ENCODE results near the gene HOXB9. TPM values are rescaled to one million over a fixed set of nuclear protein-coding genes. Genes with fewer than 3 reads are reported as not detected.

The HOXB9 gene
- total RNA-seq, 1 donor from 2014 or later, result not detected

- Histone ChIP-seq H3K27me3 (peaks cover 27% of the 10 kb centered on the region), H3K4me1 (peaks cover 9 to 21% of the 10 kb centered on the region in 2 donors), H3K9me3 (no peaks in the 10 kb centered on the region), H3K36me3 (no peaks in the 10 kb centered on the region), H3K27ac (no peak within 1 kb of the TSS), H3K4me3 (peak within 1 kb of the TSS; percentile 39 to 69)
- no peak for DNase-seq (ENCODE audit: low spot score in 2 of 2)
- TF ChIP-seq CTCF (IDR thresholded peaks at IDR 0.05), result no peak
- intact Hi-C loops (cut with DNase I), result no loop called here
Measured at GRCh38 chr17:48615047-48615962, 10.9 kb downstream of the HOXB9 start, which contains the start of gene HOXB8. Gene HOXB8 (minus strand): TSS chr17:48615292. CDS start chr17:48614704, 588 bp downstream.

- no peak for DNase-seq (ENCODE audit: low spot score in 2 of 2)
- H3K27ac ChIP-seq, result no peak overlapping the region
- peak overlapping the region; percentile 39 to 69 for H3K4me3 ChIP-seq
- no peaks in the 10 kb centered on the region for H3K36me3 ChIP-seq
- no peak for TF ChIP-seq CTCF (IDR thresholded peaks at IDR 0.05)
- H3K9me3 ChIP-seq, result no peaks in the 10 kb centered on the region
- H3K4me1 ChIP-seq, result peaks cover 12 to 29% of the 10 kb centered on the region in 2 donors
- intact Hi-C loops (cut with DNase I), result loop anchor here (1.0 to 5.0 kb wide), 2 partner anchors 10 to 587 kb away; partner anchors contain the start of gene HOXB6
- peaks cover 27% of the 10 kb centered on the region for H3K27me3 ChIP-seq
Measured at GRCh38 chr17:48613862-48614694, 12.1 kb downstream of the HOXB9 start.

GRCh38 chr17:48612854-48613691 is 13.1 kb downstream of the HOXB9 start:
- H3K4me3 ChIP-seq, result peak overlapping the region; percentile 69 to 86
- intact Hi-C loops (cut with DNase I), result loop anchor here (1.0 to 5.0 kb wide), 2 partner anchors 9 to 586 kb away; partner anchors contain the start of gene HOXB6
- no peak for DNase-seq (ENCODE audit: low spot score in 2 of 2)
- H3K9me3 ChIP-seq, result no peaks in the 10 kb centered on the region
- H3K27me3 ChIP-seq, result peaks cover 24% of the 10 kb centered on the region
- peak overlapping the region; percentile 57 to 92 for H3K27ac ChIP-seq
- TF ChIP-seq CTCF (IDR thresholded peaks at IDR 0.05), result peak in 1 of 3 experiments; percentile 28
- no peaks in the 10 kb centered on the region for H3K36me3 ChIP-seq
- H3K4me1 ChIP-seq, result peaks cover 11 to 26% of the 10 kb centered on the region in 2 donors

DNA sequence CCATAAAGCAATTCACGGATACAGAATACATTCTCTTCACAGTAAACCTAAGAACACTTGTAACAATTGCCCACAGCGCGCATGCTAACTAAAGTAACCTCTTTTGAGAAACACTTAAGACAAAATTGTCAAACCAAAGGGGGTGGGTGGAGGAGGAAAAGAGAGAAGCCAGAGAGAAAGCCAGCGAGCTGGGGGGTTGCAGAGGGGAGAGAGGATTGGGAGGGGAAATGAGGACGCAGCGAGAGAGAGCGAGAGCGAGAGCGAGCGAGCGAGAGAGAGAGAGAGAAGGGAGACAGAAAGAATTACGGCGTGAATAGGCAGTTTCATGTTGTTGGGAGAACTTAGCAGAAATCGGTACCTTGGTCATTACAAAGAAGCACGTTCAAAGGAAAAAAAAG is 13.7 kb downstream of the HOXB9 start:
- Histone ChIP-seq H3K27ac (peak overlapping the region; percentile 77 to 92), H3K9me3 (no peaks in the 10 kb centered on the region), H3K4me1 (peaks cover 8 to 20% of the 10 kb centered on the region in 2 donors), H3K36me3 (no peaks in the 10 kb centered on the region), H3K4me3 (peak overlapping the region; percentile 69 to 86), H3K27me3 (peaks cover 19% of the 10 kb centered on the region)
- intact Hi-C loops (cut with DNase I), result loop anchor here (5.0 kb wide), 1 partner anchor 585 kb away; no protein-coding TSS in a partner anchor
- DNase-seq (ENCODE audit: low spot score in 2 of 2), result no peak
- no peak for TF ChIP-seq CTCF (IDR thresholded peaks at IDR 0.05)

All from ascending aorta (tissue), 2 donors.